ENCODE results near the gene SLC4A11. TPM values are rescaled to one million over a fixed set of nuclear protein-coding genes. Genes with fewer than 3 reads are reported as not detected.
"Not testable (repeated sequence)": the region's sequence is repeated elsewhere in the genome, so short reads cannot be mapped to it uniquely, and the experiment has no call there.

The SLC4A11 gene
- total and polyA plus RNA-seq, 5 donors, result 0.29 to 0.36 TPM; not detected in 3

DNA sequence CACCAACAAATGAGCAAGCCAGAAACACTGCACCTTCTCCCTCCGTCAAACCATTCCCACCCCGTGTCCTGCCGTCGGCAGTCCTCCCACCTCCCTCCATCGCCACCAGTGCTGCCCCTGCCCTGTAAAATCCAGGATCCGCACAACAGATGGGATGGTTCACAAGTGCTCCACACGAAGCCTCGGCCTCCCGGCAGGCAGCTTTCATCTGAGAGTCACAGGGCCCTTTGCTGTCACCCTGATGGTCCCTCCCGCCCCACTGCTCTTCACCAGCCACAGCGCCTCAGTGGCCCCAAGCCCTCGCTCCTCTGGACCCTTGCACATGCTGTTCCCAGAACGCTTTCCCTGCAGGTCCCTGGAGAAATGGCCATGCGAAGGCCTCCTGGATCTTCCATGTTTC, 12.1 kb downstream of the SLC4A11 start:
- intact Hi-C loops (cut with DNase I), result no loop called here
- 91% methylated on average over 14 of the region's 14 CpGs for WGBS
- Histone ChIP-seq H3K4me1 (ENCODE audit: control insufficient read depth, insufficient read depth, low read length) (no peaks in the 10 kb centered on the region), H3K27ac (ENCODE audit: low read length) (no peak overlapping the region), H3K9me3 (ENCODE audit: control insufficient read depth, low read length) (no peaks in the 10 kb centered on the region), H3K4me3 (ENCODE audit: low read length) (no peak overlapping the region), H3K27me3 (ENCODE audit: control insufficient read depth, insufficient read depth) (no peaks in the 10 kb centered on the region)
- no peak for DNase-seq
- ATAC-seq, result no peak

DNA sequence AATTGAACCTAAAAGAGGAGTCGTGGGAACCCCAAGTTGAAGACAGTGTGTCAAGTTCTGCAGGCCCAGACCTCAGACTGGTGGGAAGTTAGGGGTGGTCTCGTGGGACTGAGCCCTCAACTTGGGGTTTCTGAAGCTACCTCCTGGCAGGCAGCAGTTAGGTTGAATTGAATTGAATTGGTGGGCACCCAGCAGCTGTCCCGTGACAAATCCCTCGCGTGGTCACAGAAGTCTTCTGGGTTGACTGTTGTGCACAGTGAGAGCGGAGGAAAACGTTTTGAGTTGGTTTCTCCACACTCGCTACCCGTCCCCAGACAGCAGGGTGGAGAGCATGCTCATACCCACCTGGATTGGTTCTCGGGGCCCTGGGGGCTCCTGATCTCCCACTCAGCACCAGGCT, 12.9 kb downstream of the SLC4A11 start:
- WGBS, result 85% methylated on average over 10 of the region's 10 CpGs
- no peak for DNase-seq
- no peaks in the 10 kb centered on the region for H3K4me1 ChIP-seq (ENCODE audit: control insufficient read depth, insufficient read depth, low read length)
- no peaks in the 10 kb centered on the region for H3K27me3 ChIP-seq (ENCODE audit: control insufficient read depth, insufficient read depth)
- ATAC-seq, result no peak
- no peak overlapping the region for H3K4me3 ChIP-seq (ENCODE audit: low read length)
- no peaks in the 10 kb centered on the region for H3K9me3 ChIP-seq (ENCODE audit: control insufficient read depth, low read length)
- H3K27ac ChIP-seq (ENCODE audit: low read length), result no peak overlapping the region
- intact Hi-C loops (cut with DNase I), result no loop called here

DNA sequence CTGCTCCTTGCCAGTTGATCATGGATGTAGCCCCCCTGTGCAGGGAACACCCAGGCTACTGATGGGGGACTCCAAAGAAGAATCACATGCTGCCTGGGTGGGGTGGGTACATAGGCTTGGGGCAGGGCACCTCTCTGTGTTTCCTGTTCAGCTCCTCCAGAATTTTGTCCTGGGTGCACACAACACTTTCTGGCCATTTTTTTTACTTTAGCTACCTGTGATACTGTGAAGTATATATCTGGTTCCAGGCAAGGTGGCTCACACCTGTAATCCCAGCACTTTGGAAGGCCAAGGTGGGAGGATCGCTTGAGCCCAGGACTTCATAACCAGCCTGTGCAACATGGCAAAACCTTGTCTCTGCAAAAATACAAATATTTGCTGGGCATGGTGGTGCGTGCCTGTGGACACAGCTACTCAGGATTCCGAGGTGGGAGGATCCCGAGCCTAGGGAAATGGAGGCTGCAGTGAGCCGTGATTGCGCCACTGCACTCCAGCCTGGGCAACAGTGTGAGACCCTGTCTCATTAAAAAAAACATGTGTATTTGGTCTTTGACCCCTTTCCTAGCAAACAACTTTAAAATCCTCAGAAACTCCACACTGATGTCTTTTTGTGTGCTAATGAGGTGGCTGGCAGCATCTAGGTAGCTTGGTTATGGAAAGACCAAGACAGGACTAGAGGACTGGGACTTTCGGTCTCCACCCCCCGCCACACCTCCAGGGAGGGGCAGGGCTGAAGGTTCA, 14.1 kb downstream of the SLC4A11 start:
- Histone ChIP-seq H3K4me1 (ENCODE audit: control insufficient read depth, insufficient read depth, low read length) (no peaks in the 10 kb centered on the region), H3K27me3 (ENCODE audit: control insufficient read depth, insufficient read depth) (no peaks in the 10 kb centered on the region), H3K27ac (ENCODE audit: low read length) (no peak overlapping the region), H3K9me3 (ENCODE audit: control insufficient read depth, low read length) (no peaks in the 10 kb centered on the region), H3K4me3 (ENCODE audit: low read length) (no peak overlapping the region)
- DNase-seq, result no peak
- 90% methylated on average over 8 of the region's 8 CpGs for WGBS
- ATAC-seq, result no peak
- intact Hi-C loops (cut with DNase I), result no loop called here

DNA sequence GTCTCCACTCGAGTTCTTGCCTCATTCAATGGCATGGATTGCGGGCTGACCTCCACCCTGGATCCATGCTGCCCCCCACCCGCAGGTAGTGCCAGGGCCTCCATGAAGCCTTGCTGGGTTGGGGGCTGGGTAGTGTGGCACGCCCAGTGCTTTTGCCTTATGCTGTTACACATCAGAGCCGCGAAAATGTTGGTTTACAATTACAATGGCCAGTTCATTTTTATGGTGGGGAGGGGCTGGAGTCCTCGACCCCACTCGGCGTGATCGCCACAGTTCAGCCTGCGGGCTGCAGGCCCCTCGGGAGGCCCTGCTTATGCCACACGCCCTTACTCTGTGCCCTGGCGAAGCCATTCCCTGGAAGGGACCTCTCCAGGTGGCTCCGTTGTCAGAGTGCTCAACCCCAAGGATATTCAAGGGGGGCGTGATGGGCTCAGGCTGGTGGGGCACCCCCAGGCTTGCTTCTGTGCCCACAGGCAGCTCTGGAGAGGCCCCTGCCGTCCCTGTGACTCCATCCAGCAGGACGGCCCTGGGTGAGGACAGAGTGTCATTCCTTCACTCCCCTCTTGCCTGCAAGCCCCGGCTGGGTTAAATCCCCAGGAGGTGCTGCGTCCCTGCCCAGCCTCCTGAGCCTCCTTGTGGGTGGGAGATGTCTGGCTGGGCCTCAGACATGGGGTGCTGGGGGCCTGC, 14.9 kb downstream of the SLC4A11 start:
- WGBS, result 82% methylated on average over 20 of the region's 20 CpGs
- DNase-seq (no peak), ATAC-seq (no peak)
- no peak overlapping the region for H3K27ac ChIP-seq (ENCODE audit: low read length)
- H3K9me3 ChIP-seq (ENCODE audit: control insufficient read depth, low read length), result no peaks in the 10 kb centered on the region
- no peaks in the 10 kb centered on the region for H3K4me1 ChIP-seq (ENCODE audit: control insufficient read depth, insufficient read depth, low read length)
- intact Hi-C loops (cut with DNase I), result no loop called here
- H3K4me3 ChIP-seq (ENCODE audit: low read length), result no peak overlapping the region
- no peaks in the 10 kb centered on the region for H3K27me3 ChIP-seq (ENCODE audit: control insufficient read depth, insufficient read depth)

DNA sequence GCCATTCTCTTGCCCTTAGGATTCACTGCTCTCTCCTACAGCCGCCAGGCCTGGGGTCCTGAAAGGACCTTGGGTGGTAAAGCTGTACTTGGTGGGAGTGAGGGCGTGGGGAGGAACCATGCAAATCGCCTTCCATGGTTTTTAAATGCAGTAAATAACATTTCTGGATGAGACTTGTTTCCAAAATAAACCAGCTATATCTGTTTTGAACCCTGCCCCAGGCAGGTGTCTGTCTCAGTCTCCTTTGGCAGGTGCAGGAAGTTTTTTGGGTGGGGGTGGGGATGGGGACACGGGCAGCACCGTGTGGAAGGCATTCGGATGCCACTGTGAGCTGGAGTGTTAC, 15.4 kb downstream of the SLC4A11 start:
- H3K4me1 ChIP-seq (ENCODE audit: control insufficient read depth, insufficient read depth, low read length), result no peaks in the 10 kb centered on the region
- no peaks in the 10 kb centered on the region for H3K27me3 ChIP-seq (ENCODE audit: control insufficient read depth, insufficient read depth)
- intact Hi-C loops (cut with DNase I), result no loop called here
- no peak overlapping the region for H3K27ac ChIP-seq (ENCODE audit: low read length)
- 86% methylated on average over 6 of the region's 6 CpGs for WGBS
- no peaks in the 10 kb centered on the region for H3K9me3 ChIP-seq (ENCODE audit: control insufficient read depth, low read length)
- no peak overlapping the region for H3K4me3 ChIP-seq (ENCODE audit: low read length)
- ATAC-seq (no peak), DNase-seq (no peak)

DNA sequence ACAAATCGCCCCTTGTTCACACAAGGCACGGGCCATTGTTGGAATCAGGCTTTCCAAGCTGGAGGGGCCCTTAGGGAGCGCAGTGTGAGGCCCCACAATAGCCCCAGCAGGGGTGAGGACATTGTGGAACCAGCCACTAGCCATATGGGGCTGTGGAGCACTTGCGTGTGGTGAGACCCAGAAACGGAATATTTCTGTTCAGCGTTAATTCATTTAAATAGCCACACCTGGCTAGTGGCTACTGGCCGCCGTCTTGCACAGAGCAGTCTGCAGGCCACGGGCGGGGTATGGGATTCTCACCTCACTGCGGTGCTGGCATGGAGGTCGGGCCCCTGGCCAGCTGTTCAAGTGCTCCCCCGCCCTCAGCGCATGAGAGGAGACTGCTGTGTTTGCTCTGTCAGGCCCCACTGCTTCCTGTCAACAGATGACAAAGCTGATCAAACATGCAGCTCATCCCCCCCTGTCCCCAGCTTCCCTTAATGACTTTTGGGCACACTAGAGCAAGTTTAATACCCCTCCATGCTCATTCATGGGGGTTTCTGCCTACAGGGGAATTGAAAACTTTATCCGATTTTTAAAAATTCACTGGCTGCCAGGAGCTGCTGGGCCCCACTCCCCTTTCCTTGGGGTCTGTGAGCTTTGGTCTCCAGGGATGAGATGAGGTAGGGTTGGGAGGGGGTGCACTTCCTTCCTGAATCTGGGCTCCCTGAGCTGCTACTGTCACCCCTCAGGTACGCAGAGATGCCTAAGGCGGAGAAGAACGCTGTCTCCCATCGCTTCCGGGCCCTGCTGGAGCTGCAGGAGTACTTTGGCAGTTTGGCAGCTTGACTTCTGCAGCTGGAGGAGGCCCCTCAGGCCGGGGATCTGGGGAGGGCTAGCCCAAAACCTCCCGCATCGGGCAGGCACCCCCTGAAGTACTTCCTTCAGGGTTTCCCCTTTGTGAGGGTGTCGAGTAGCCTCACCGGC, 16.1 kb downstream of the SLC4A11 start:
- Histone ChIP-seq H3K9me3 (ENCODE audit: control insufficient read depth, low read length) (no peaks in the 10 kb centered on the region), H3K4me1 (ENCODE audit: control insufficient read depth, insufficient read depth, low read length) (no peaks in the 10 kb centered on the region), H3K27me3 (ENCODE audit: control insufficient read depth, insufficient read depth) (no peaks in the 10 kb centered on the region), H3K4me3 (ENCODE audit: low read length) (no peak overlapping the region), H3K27ac (ENCODE audit: low read length) (no peak overlapping the region)
- WGBS, result 69% methylated on average over 25 of the region's 25 CpGs
- no peak for DNase-seq
- ATAC-seq, result peak; percentile 26 to 58
- intact Hi-C loops (cut with DNase I), result no loop called here

DNA sequence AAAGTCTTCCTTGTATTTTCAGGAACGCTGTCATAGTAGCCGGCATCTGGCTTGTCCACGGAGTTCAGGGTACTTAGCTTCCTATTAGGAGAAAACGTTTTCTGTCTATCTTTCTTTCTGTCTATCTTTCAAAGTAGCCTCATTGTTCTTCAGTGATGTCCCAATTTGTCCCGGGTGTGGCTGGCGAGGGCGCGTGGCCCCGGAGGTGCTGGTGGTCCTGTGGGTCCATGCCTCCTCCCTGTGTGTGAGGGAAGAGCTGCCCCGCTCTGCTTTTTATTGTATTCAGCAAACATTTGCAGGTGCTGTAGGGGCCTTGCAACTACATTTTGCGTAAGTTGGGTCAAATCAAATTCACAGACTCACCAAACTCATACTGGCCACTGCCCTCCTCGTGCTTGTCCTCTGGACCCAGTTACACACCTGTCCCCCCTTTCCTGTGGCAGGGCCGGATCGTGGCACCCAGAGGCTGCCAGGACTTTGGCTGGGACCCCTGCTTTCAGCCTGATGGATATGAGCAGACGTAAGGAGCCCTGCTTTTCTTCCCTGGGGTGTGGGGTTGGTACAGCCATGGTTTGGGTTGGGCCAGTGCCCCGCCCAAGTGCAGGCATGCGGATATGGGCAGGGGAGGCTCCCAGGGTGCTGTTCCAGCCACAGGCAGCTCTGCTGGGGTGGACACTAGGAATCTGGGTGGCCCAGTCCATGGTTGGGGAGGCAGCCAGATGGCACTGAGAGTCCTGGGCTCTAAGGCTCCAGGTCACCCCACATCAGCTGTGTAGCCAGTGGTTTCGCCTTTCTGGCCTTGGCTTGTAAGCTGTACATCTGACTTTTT, 17.4 kb downstream of the SLC4A11 start:
- H3K4me1 ChIP-seq (ENCODE audit: control insufficient read depth, insufficient read depth, low read length), result no peaks in the 10 kb centered on the region
- H3K27ac ChIP-seq (ENCODE audit: low read length), result no peak overlapping the region
- intact Hi-C loops (cut with DNase I), result no loop called here
- no peak for DNase-seq
- no peak for ATAC-seq
- 84% methylated on average over 18 of the region's 18 CpGs for WGBS
- H3K9me3 ChIP-seq (ENCODE audit: control insufficient read depth, low read length), result no peaks in the 10 kb centered on the region
- no peaks in the 10 kb centered on the region for H3K27me3 ChIP-seq (ENCODE audit: control insufficient read depth, insufficient read depth)
- no peak overlapping the region for H3K4me3 ChIP-seq (ENCODE audit: low read length)

DNA sequence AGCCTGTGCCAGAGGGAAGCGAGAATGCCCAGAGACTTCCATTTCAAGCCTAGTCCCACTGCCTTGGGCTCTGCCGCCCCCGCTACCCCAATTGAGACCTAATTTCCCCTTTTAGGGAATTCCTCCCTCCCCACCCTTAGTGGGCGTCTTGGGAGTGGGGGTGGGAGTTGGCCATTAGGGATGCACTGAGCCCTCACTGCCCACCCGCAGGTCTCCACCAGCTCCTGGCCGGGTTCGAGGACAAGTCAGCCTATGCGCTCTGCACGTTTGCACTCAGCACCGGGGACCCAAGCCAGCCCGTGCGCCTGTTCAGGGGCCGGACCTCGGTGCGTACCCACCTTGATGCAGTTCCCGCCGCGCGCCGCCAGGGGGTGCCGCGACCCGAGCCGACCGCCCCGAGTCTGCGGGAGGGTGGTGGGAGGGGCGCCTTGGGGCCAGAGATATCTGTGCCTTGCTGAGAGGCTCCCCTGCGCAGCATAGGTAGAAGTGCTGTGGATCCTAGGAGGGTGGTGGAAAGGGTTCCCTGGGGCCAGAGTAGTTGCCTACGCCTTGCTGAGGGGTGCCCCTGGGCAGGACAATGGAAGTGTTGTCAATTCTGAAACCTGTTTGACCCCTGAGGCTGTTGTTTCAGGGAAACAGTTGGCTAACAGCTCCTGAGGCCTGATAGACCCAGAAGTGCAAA, 20.5 kb downstream of the SLC4A11 start:
- ATAC-seq (peak; percentile 76 to 80), DNase-seq (peak; percentile 65 to 83 (median 81))
- Histone ChIP-seq H3K27me3 (ENCODE audit: control insufficient read depth, insufficient read depth) (no peaks in the 10 kb centered on the region), H3K27ac (ENCODE audit: low read length) (no peak overlapping the region), H3K4me1 (ENCODE audit: control insufficient read depth, insufficient read depth, low read length) (no peaks in the 10 kb centered on the region), H3K4me3 (ENCODE audit: low read length) (no peak overlapping the region), H3K9me3 (ENCODE audit: control insufficient read depth, low read length) (no peaks in the 10 kb centered on the region)
- intact Hi-C loops (cut with DNase I), result no loop called here
- 21% methylated on average over 30 of the region's 30 CpGs for WGBS

DNA sequence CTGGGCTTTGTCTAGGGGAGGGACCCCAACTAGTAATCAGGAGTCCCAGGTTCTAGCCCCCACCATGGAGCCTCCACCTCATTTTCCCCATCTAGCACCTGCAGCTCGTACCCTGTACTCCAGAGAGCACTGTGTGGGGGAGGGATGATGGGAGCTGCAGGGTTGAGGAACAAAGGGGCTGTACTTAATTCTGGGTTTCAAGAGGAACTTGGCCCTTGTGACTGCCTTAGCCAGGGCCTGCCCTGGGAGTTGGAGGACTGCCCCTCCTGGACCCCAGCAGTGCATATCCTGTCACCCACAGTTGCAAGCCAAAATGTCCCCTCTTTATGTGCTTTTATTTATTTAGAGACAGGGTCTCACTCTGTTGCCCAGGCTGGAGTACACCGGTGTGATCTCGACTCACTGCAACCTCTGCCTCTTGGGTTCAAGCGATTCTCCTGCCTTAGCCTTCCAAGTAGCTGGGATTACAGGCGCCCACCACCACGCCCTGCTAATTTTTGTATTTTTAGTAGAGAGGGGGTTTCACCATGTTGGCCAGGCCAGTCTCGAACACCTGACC, 23.6 kb downstream of the SLC4A11 start:
- WGBS, result 89% methylated on average over 7 of the region's 7 CpGs
- H3K9me3 ChIP-seq (ENCODE audit: control insufficient read depth, low read length); H3K4me1 ChIP-seq (ENCODE audit: control insufficient read depth, insufficient read depth, low read length); H3K27ac ChIP-seq (ENCODE audit: low read length); H3K4me3 ChIP-seq (ENCODE audit: low read length); H3K27me3 ChIP-seq (ENCODE audit: control insufficient read depth, insufficient read depth); intact Hi-C loops (cut with DNase I); ATAC-seq: not testable (repeated sequence)
- DNase-seq, result peak in 1 of 3 donors; percentile 17

DNA sequence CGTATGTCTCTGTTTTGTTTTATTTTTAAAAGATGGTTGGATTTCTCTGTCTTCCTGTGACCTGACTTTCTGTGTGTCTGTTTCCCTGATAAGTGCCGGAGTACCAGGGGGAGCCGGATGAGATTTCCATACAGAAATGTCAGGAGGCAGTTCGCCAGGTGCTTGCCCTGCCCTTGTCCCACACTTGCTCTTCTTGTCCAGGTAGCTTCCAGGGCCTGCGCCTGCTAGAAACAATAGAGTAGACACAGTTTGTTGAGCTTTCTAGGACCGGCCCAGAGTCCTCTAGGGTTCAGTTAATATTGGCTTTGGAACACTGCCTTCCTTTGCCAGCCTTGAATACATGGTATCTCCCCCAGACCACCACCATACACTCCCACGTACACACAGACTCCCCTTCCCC, 25.8 kb downstream of the SLC4A11 start:
- H3K27me3 ChIP-seq (ENCODE audit: control insufficient read depth, insufficient read depth), result no peaks in the 10 kb centered on the region
- intact Hi-C loops (cut with DNase I), result no loop called here
- ATAC-seq (no peak), DNase-seq (no peak)
- peaks cover 9% of the 10 kb centered on the region for H3K4me1 ChIP-seq (ENCODE audit: control insufficient read depth, insufficient read depth, low read length)
- no peak overlapping the region for H3K27ac ChIP-seq (ENCODE audit: low read length)
- H3K4me3 ChIP-seq (ENCODE audit: low read length), result no peak overlapping the region
- 91% methylated on average over 7 of the region's 7 CpGs for WGBS
- no peaks in the 10 kb centered on the region for H3K9me3 ChIP-seq (ENCODE audit: control insufficient read depth, low read length)

All from right cardiac atrium (tissue), 5 donors.